Fibroblast of lung (primary cell): ENCODE results near the gene CHRNA10. TPM values are rescaled to one million over a fixed set of nuclear protein-coding genes. Genes with fewer than 3 reads are reported as not detected.

Experiments
- DNase-seq, 2 donors: peaks; one replicate each; pipeline versions ENCODE4 v3.0.0 to v3.0.0-alpha.2; 2010; ENCODE audit warnings: low read depth in 2 of 2
- H2AFZ ChIP-seq: 2 replicates; pipeline ENCODE4 v1.5.1; 2012; ENCODE audit warnings: low read length, control low read depth, inconsistent platforms
- H3K27ac ChIP-seq: 2 replicates; pipeline ENCODE4 v1.5.1; 2011; ENCODE audit warnings: low read length, control low read depth; ENCODE audit not compliant: insufficient read depth
- H3K27me3 ChIP-seq: 2 replicates; pipeline ENCODE4 v1.5.1; 2011; ENCODE audit warnings: mild to moderate bottlenecking, low read length; ENCODE audit not compliant: control insufficient read depth, insufficient read depth
- H3K36me3 ChIP-seq: 2 replicates; pipeline ENCODE4 v1.5.1; 2011; ENCODE audit warnings: low read length; ENCODE audit not compliant: control insufficient read depth, insufficient read depth
- H3K4me1 ChIP-seq: 2 replicates; pipeline ENCODE4 v1.5.1; 2011; ENCODE audit warnings: low read length; ENCODE audit not compliant: control insufficient read depth, insufficient read depth; ENCODE audit errors: extremely low read depth
- H3K4me2 ChIP-seq: 2 replicates; pipeline ENCODE4 v1.5.1; 2011; ENCODE audit warnings: low read length, control low read depth; ENCODE audit not compliant: insufficient read depth; ENCODE audit errors: extremely low read depth
- H3K4me3 ChIP-seq, 4 experiments: fragments of 200-600 bp in 1 of 4; sonication (generic) in 1 of 4; replicated peaks in 1 of 4; 2 replicates each; pipeline ENCODE4 v1.5.1; 2011 to 2016; ENCODE audit warnings: low read length in 4 of 4, low read depth in 3 of 4, mild to moderate bottlenecking in 3 of 4, control low read depth in 2 of 4, inconsistent platforms in 1 of 4, mixed read lengths in 1 of 4; ENCODE audit not compliant: insufficient read depth in 1 of 4; ENCODE audit errors: control extremely low read depth in 1 of 4
- H3K79me2 ChIP-seq: 2 replicates; pipeline ENCODE4 v1.5.1; 2012; ENCODE audit warnings: mild to moderate bottlenecking, low read length, inconsistent platforms; ENCODE audit not compliant: control insufficient read depth, insufficient read depth
- H3K9ac ChIP-seq: 2 replicates; pipeline ENCODE4 v1.5.1; 2011; ENCODE audit warnings: mild to moderate bottlenecking, low read length, control low read depth; ENCODE audit not compliant: insufficient read depth
- H3K9me3 ChIP-seq: 2 replicates; pipeline ENCODE4 v1.5.1; 2012; ENCODE audit warnings: low read depth, low read length; ENCODE audit not compliant: control insufficient read depth, insufficient read depth
- H4K20me1 ChIP-seq: 2 replicates; pipeline ENCODE4 v1.5.1; 2011; ENCODE audit warnings: low read length; ENCODE audit not compliant: control insufficient read depth, insufficient read depth; ENCODE audit errors: extremely low read depth
- CTCF ChIP-seq, 2 donors: IDR thresholded peaks in 1 of 2; conservative IDR thresholded peaks in 1 of 2; 1 replicate in 1 of 2; 2 replicates in 1 of 2; pipeline ENCODE4 v1.5.1; 2011 to 2012; ENCODE audit warnings: low read length in 2 of 2, control low read depth in 1 of 2, inconsistent platforms in 1 of 2, low read depth in 1 of 2, mild to moderate bottlenecking in 1 of 2
- EZH2 ChIP-seq: IDR thresholded peaks from 2 replicates; pipeline ENCODE4 v1.5.1; 2012; ENCODE audit warnings: low read length, control low read depth, mild to moderate bottlenecking; ENCODE audit errors: missing control alignments
- polyA plus RNA-seq, 2 donors: library from polyadenylated mRNA; depleted of rRNA in 1 of 2; stranded (reverse) in 1 of 2; unstranded in 1 of 2; fragments of >200 nt; gene quantifications; 2 replicates each; pipeline ENCODE4 v1.2.1, GENCODE V29; 2011 to 2012; ENCODE audit warnings: missing spikeins in 1 of 2
- total RNA-seq: library from RNA; depleted of rRNA; stranded (reverse); fragments of >200 nt; gene quantifications from 2 replicates; pipeline ENCODE4 v1.2.1, GENCODE V29; 2014

The CHRNA10 gene
- total and polyA plus RNA-seq, 2 donors (not counting 1 experiment from before 2014, with no cell fraction given), result 0.16 to 0.50 TPM

- Histone ChIP-seq H3K9me3 (no peaks in the 10 kb centered on the region), H3K79me2 (no peaks in the 10 kb centered on the region), H3K4me3 (no peak overlapping the region), H3K4me2 (no peak overlapping the region), H3K4me1 (no peaks in the 10 kb centered on the region), H2AFZ (no peak overlapping the region), H3K27me3 (no peaks in the 10 kb centered on the region), H3K9ac (no peak overlapping the region), H4K20me1 (no peaks in the 10 kb centered on the region), H3K27ac (no peak overlapping the region), H3K36me3 (peaks cover 5% of the 10 kb centered on the region)
- no peak for DNase-seq
- TF ChIP-seq EZH2 (no peak), CTCF (conservative IDR thresholded peaks at IDR 0.05 in 1 of 2, IDR thresholded peaks at IDR 0.05 in 1 of 2; ENCODE audit: low read depth in 1 of 2, low read length in 2 of 2) (no peak)
Measured at GRCh38 chr11:3703383-3703782, 32.2 kb upstream of the CHRNA10 start.

GRCh38 chr11:3700910-3701309, 29.7 kb upstream of the CHRNA10 start:
- Histone ChIP-seq H4K20me1 (no peaks in the 10 kb centered on the region), H3K27ac (no peak overlapping the region), H3K9me3 (no peaks in the 10 kb centered on the region), H3K4me3 (no peak overlapping the region), H3K9ac (no peak overlapping the region), H3K4me1 (no peaks in the 10 kb centered on the region), H3K27me3 (no peaks in the 10 kb centered on the region), H3K4me2 (no peak overlapping the region), H3K79me2 (no peaks in the 10 kb centered on the region), H3K36me3 (peaks cover 3% of the 10 kb centered on the region), H2AFZ (no peak overlapping the region)
- TF ChIP-seq EZH2 (no peak), CTCF (conservative IDR thresholded peaks at IDR 0.05 in 1 of 2, IDR thresholded peaks at IDR 0.05 in 1 of 2; ENCODE audit: low read depth in 1 of 2, low read length in 2 of 2) (no peak)
- DNase-seq, result no peak

GRCh38 chr11:3700410-3700809, 29.2 kb upstream of the CHRNA10 start:
- no peaks in the 10 kb centered on the region for H3K27me3 ChIP-seq
- no peak overlapping the region for H3K27ac ChIP-seq
- no peak overlapping the region for H3K4me2 ChIP-seq
- no peak for TF ChIP-seq CTCF (conservative IDR thresholded peaks at IDR 0.05 in 1 of 2, IDR thresholded peaks at IDR 0.05 in 1 of 2; ENCODE audit: low read depth in 1 of 2, low read length in 2 of 2)
- TF ChIP-seq EZH2, result no peak
- H3K9ac ChIP-seq, result no peak overlapping the region
- H4K20me1 ChIP-seq, result no peaks in the 10 kb centered on the region
- no peaks in the 10 kb centered on the region for H3K4me1 ChIP-seq
- DNase-seq, result no peak
- H3K36me3 ChIP-seq, result peaks cover 6% of the 10 kb centered on the region
- no peaks in the 10 kb centered on the region for H3K79me2 ChIP-seq
- H3K9me3 ChIP-seq, result no peaks in the 10 kb centered on the region
- H2AFZ ChIP-seq, result no peak overlapping the region
- no peak overlapping the region for H3K4me3 ChIP-seq
